Spleen (tissue), 7 donors: ENCODE data around the gene MAN1C1.

Experiments used
- CTCF ChIP-seq, 11 experiments: fragments of 200-600 bp in 7 of 11; fragments of 450-650 bp in 4 of 11; sonication (generic) in 4 of 11; IDR thresholded peaks in 8 of 11; conservative IDR thresholded peaks in 3 of 11; 1 replicate in 7 of 11; 2 replicates in 4 of 11; pipeline versions ENCODE4 v1.4.0 to v1.8.0; 2016 to 2021; ENCODE audit warnings: antibody characterized with exemption in 11 of 11, inconsistent platforms in 4 of 11, mild to moderate bottlenecking in 1 of 11
- POLR2A ChIP-seq, 3 donors: fragments of 450-650 bp; IDR thresholded peaks; one replicate each; pipeline ENCODE4 v1.5.1; 2017; ENCODE audit warnings: antibody characterized with exemption in 3 of 3, mild to moderate bottlenecking in 1 of 3
- POLR2AphosphoS5 ChIP-seq, 3 donors: sonication (generic); formaldehyde crosslinking; IDR thresholded peaks; one replicate each; pipeline ENCODE4 v1.5.1; 2017; ENCODE audit warnings: antibody characterized with exemption in 3 of 3
- donor health status: DM: no; HTN: no; CAD: no; lungs with moderate emphysema.
- donor health status: DM: no; HTN: no; CAD: no.
- donor health status: DM: no; HTN: no; CAD: no.

GRCh38 chr1:25800703-25801377 lies 184.2 kb downstream of the MAN1C1 start:
- TF ChIP-seq CTCF (IDR thresholded peaks at IDR 0.05 in 8 of 11, conservative IDR thresholded peaks at IDR 0.05 in 3 of 11) = no peak
- no peak for TF ChIP-seq POLR2A (IDR thresholded peaks at IDR 0.05)
- no peak for TF ChIP-seq POLR2AphosphoS5 (IDR thresholded peaks at IDR 0.05)
